ENCODE measurements around the gene ANKRD65. TPM values are rescaled to one million over a fixed set of nuclear protein-coding genes. Genes with fewer than 3 reads are reported as not detected.

Gene ANKRD65
- polyA plus RNA-seq, 1 donor (not counting 4 experiments of a cell fraction or from before 2014, with no cell fraction given) = 4.6 TPM

DNA sequence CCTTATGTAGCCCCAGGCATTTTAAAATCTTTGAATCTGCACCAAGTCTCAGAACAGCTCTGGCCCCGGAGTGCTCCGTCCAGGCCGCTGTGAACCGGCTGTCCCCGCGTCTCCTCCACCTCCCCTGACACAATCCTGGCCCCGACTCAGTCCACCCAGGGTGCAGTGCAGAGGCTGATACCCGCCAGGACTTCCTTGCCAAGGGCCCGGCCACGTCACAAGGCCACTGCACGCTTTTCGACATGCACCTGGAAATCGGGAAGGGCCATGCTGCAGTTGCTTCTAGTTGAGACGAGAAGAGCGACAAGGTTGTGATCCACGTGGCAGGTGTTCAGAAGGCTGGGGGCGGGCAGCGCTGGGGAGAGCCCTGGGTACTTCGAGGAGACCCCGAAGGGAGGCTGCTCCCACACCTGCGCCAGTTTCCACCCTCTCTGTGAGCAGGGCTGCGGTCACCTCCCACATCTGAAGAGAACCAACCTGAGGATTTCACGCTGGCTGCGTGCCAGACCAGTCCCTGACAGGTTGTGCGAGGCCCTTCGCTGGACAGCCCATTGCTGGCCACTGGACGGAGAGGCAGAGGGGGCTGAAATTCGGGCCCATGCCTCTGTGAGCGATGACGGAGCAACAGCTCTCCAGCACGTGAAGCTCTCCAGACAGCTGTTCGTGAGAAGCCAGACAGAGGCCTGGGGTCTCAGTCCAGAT is 21.1 kb upstream of the ANKRD65 start:
- H3K9me1 ChIP-seq (ENCODE audit: control insufficient read depth, extremely low read depth, insufficient read depth, low read length) = no peaks in the 10 kb centered on the region
- H3K27me3 ChIP-seq (ENCODE audit: control insufficient read depth, extremely low read depth, insufficient read depth, low read length) = no peaks in the 10 kb centered on the region
- H3K9ac ChIP-seq (ENCODE audit: control insufficient read depth, extremely low read depth, insufficient read depth, low read length) = no peak overlapping the region
- H3K27ac ChIP-seq (ENCODE audit: control insufficient read depth, insufficient read depth, low read length) = no peak overlapping the region
- H3K4me2 ChIP-seq (ENCODE audit: control insufficient read depth, extremely low read depth, insufficient read depth, low read depth, low read length) = no peak overlapping the region
- no peaks in the 10 kb centered on the region for H3K36me3 ChIP-seq (ENCODE audit: control insufficient read depth in 2 of 2, extremely low read depth in 1 of 2, insufficient read depth in 2 of 2, low read length in 2 of 2)
- no peak overlapping the region for H3K4me3 ChIP-seq (ENCODE audit: control insufficient read depth in 2 of 3, extremely low read depth in 1 of 3, insufficient read depth in 2 of 3, low read depth in 1 of 3, low read length in 3 of 3)
- H3K79me2 ChIP-seq (ENCODE audit: control insufficient read depth, insufficient read depth, low read length) = no peaks in the 10 kb centered on the region
- no peak overlapping the region for H2AFZ ChIP-seq (ENCODE audit: control insufficient read depth, low read length)
- dilution Hi-C loops (cut with MboI; ENCODE audit: extremely low pct_ligation_motif_present, low sequenced_read_pairs) = no loop called here
- no peaks in the 10 kb centered on the region for H3K9me3 ChIP-seq (ENCODE audit: control insufficient read depth, low read depth, low read length)
- DNase-seq (ENCODE audit: low read depth, low spot score) (no peak), FAIRE-seq (no peak)
- H3K4me1 ChIP-seq (ENCODE audit: control insufficient read depth, extremely low read depth, insufficient read depth, low read length) = no peaks in the 10 kb centered on the region
- no peak for TF ChIP-seq EZH2 (IDR thresholded peaks at IDR 0.05; ENCODE audit: low read length)
- TF ChIP-seq, protein P1, sequence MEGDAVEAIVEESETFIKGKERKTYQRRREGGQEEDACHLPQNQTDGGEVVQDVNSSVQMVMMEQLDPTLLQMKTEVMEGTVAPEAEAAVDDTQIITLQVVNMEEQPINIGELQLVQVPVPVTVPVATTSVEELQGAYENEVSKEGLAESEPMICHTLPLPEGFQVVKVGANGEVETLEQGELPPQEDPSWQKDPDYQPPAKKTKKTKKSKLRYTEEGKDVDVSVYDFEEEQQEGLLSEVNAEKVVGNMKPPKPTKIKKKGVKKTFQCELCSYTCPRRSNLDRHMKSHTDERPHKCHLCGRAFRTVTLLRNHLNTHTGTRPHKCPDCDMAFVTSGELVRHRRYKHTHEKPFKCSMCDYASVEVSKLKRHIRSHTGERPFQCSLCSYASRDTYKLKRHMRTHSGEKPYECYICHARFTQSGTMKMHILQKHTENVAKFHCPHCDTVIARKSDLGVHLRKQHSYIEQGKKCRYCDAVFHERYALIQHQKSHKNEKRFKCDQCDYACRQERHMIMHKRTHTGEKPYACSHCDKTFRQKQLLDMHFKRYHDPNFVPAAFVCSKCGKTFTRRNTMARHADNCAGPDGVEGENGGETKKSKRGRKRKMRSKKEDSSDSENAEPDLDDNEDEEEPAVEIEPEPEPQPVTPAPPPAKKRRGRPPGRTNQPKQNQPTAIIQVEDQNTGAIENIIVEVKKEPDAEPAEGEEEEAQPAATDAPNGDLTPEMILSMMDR (optimal IDR thresholded peaks at IDR 0.05 in 1 of 3, IDR thresholded peaks at IDR 0.05 in 1 of 3, conservative IDR thresholded peaks at IDR 0.05 in 1 of 3; ENCODE audit: extremely low read depth in 1 of 3, insufficient read depth in 2 of 3, low read length in 3 of 3) = no peak
- H4K20me1 ChIP-seq (ENCODE audit: control insufficient read depth, extremely low read depth, insufficient read depth, low read length) = peaks cover 2% of the 10 kb centered on the region

- H3K27ac ChIP-seq (ENCODE audit: control insufficient read depth, insufficient read depth, low read length) = no peak overlapping the region
- H3K9me3 ChIP-seq (ENCODE audit: control insufficient read depth, low read depth, low read length) = no peaks in the 10 kb centered on the region
- no peaks in the 10 kb centered on the region for H3K36me3 ChIP-seq (ENCODE audit: control insufficient read depth in 2 of 2, extremely low read depth in 1 of 2, insufficient read depth in 2 of 2, low read length in 2 of 2)
- no peak overlapping the region for H2AFZ ChIP-seq (ENCODE audit: control insufficient read depth, low read length)
- no peaks in the 10 kb centered on the region for H3K79me2 ChIP-seq (ENCODE audit: control insufficient read depth, insufficient read depth, low read length)
- DNase-seq (ENCODE audit: low read depth, low spot score) (no peak), FAIRE-seq (no peak)
- no peak overlapping the region for H3K4me2 ChIP-seq (ENCODE audit: control insufficient read depth, extremely low read depth, insufficient read depth, low read depth, low read length)
- no peak overlapping the region for H3K9ac ChIP-seq (ENCODE audit: control insufficient read depth, extremely low read depth, insufficient read depth, low read length)
- H3K9me1 ChIP-seq (ENCODE audit: control insufficient read depth, extremely low read depth, insufficient read depth, low read length) = no peaks in the 10 kb centered on the region
- H4K20me1 ChIP-seq (ENCODE audit: control insufficient read depth, extremely low read depth, insufficient read depth, low read length) = peaks cover 2% of the 10 kb centered on the region
- H3K27me3 ChIP-seq (ENCODE audit: control insufficient read depth, extremely low read depth, insufficient read depth, low read length) = no peaks in the 10 kb centered on the region
- TF ChIP-seq, protein P1 (optimal IDR thresholded peaks at IDR 0.05 in 1 of 3, IDR thresholded peaks at IDR 0.05 in 1 of 3, conservative IDR thresholded peaks at IDR 0.05 in 1 of 3; ENCODE audit: extremely low read depth in 1 of 3, insufficient read depth in 2 of 3, low read length in 3 of 3) = peak; percentile 88 to 98 (median 93)
- TF ChIP-seq EZH2 (IDR thresholded peaks at IDR 0.05; ENCODE audit: low read length) = no peak
- no peak overlapping the region for H3K4me3 ChIP-seq (ENCODE audit: control insufficient read depth in 2 of 3, extremely low read depth in 1 of 3, insufficient read depth in 2 of 3, low read depth in 1 of 3, low read length in 3 of 3)
- peaks cover under 1% of the 10 kb centered on the region for H3K4me1 ChIP-seq (ENCODE audit: control insufficient read depth, extremely low read depth, insufficient read depth, low read length)
- dilution Hi-C loops (cut with MboI; ENCODE audit: extremely low pct_ligation_motif_present, low sequenced_read_pairs) = no loop called here
These were observed 20.2 kb upstream of the ANKRD65 start for GRCh38 chr1:1441002-1441888.
